ENCODE measurements around the gene CCDC27.

Gene CCDC27

DNA sequence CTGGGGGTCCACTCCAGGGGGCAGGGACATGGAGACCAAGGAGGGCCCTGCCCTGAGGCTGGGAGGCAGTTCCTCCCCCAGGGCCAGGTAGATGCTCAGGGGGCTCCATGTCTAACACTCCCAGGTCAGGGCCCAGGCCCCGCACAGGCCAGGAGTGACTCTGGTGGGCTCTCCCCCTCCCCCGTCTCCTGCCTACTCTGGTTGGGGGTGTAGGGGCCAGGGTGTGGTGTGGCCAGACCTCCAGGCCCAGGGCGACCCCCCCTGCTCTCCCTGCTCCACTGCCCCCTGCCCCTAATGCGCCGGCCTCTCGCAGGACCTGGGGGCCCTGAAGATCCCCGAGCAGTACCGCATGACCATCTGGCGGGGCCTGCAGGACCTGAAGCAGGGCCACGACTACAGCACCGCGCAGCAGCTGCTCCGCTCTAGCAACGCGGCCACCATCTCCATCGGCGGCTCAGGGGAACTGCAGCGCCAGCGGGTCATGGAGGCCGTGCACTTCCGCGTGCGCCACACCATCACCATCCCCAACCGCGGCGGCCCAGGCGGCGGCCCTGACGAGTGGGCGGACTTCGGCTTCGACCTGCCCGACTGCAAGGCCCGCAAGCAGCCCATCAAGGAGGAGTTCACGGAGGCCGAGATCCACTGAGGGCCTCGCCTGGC lies 19.7 kb upstream of the CCDC27 start:
- DNase-seq (ENCODE audit: low read depth), result peak; percentile 9
- no peak for TF ChIP-seq CTCF (conservative IDR thresholded peaks at IDR 0.05; ENCODE audit: control insufficient read depth, insufficient read depth, low read depth, low read length)
- H3K4me3 ChIP-seq (ENCODE audit: control insufficient read depth, low read depth, low read length), result no peak overlapping the region

GRCh38 chr1:3733094-3733882 lies 19.0 kb upstream of the CCDC27 start:
- TF ChIP-seq CTCF (conservative IDR thresholded peaks at IDR 0.05; ENCODE audit: control insufficient read depth, insufficient read depth, low read depth, low read length), result no peak
- no peak for DNase-seq (ENCODE audit: low read depth)
- no peak overlapping the region for H3K4me3 ChIP-seq (ENCODE audit: control insufficient read depth, low read depth, low read length)

- TF ChIP-seq CTCF (conservative IDR thresholded peaks at IDR 0.05; ENCODE audit: control insufficient read depth, insufficient read depth, low read depth, low read length), result no peak
- H3K4me3 ChIP-seq (ENCODE audit: control insufficient read depth, low read depth, low read length), result no peak overlapping the region
- DNase-seq (ENCODE audit: low read depth), result no peak
These were observed 18.2 kb upstream of the CCDC27 start for GRCh38 chr1:3733883-3734589.

- DNase-seq (ENCODE audit: low read depth), result no peak
- no peak for TF ChIP-seq CTCF (conservative IDR thresholded peaks at IDR 0.05; ENCODE audit: control insufficient read depth, insufficient read depth, low read depth, low read length)
- H3K4me3 ChIP-seq (ENCODE audit: control insufficient read depth, low read depth, low read length), result no peak overlapping the region
These were observed 17.6 kb upstream of the CCDC27 start for GRCh38 chr1:3734602-3735001.

GRCh38 chr1:3735027-3735681 lies 17.1 kb upstream of the CCDC27 start:
- no peak for DNase-seq (ENCODE audit: low read depth)
- TF ChIP-seq CTCF (conservative IDR thresholded peaks at IDR 0.05; ENCODE audit: control insufficient read depth, insufficient read depth, low read depth, low read length), result no peak
- no peak overlapping the region for H3K4me3 ChIP-seq (ENCODE audit: control insufficient read depth, low read depth, low read length)

- no peak overlapping the region for H3K4me3 ChIP-seq (ENCODE audit: control insufficient read depth, low read depth, low read length)
- DNase-seq (ENCODE audit: low read depth), result no peak
- TF ChIP-seq CTCF (conservative IDR thresholded peaks at IDR 0.05; ENCODE audit: control insufficient read depth, insufficient read depth, low read depth, low read length), result no peak
These were observed 16.6 kb upstream of the CCDC27 start for GRCh38 chr1:3735688-3736087.
